Calu3 (cell line): Measurements from ENCODE around the gene ARHGEF11. TPM values are rescaled to one million over a fixed set of nuclear protein-coding genes. Genes with fewer than 3 reads are reported as not detected.
A peak's percentile ranks its signal among the peaks of the same experiment; 100 is the strongest.

Experiments used
- BruUV-seq: library from RNA; stranded (reverse); fragments of 400-500 nt; replicated peaks from 2 replicates; lab custom pipeline; 2021; lab: Mats Ljungman, UMichigan
- CTCF ChIA-PET: fragments of 300-600 bp; sonication (Branson Sonifier 250); formaldehyde crosslinking; loops from one replicate; lab custom pipeline; 2022; ENCODE audit warnings: antibody characterized with exemption; lab: Charles Lee
- DNase-seq: peaks from one replicate; pipeline ENCODE4 v3.0.0; 2022
- H3K27ac Mint-ChIP-seq: one replicate; pipeline ENCODE4 v1.8.0; 2022; ENCODE audit warnings: mixed read lengths; ENCODE audit not compliant: unreplicated experiment
- H3K27me3 Mint-ChIP-seq: one replicate; pipeline ENCODE4 v1.8.0; 2022; ENCODE audit warnings: mixed read lengths; ENCODE audit not compliant: unreplicated experiment
- H3K36me3 Mint-ChIP-seq: one replicate; pipeline ENCODE4 v1.8.0; 2022; ENCODE audit warnings: mild to moderate bottlenecking, moderate library complexity, mixed read lengths; ENCODE audit not compliant: insufficient read depth, unreplicated experiment
- H3K4me1 Mint-ChIP-seq: one replicate; pipeline ENCODE4 v1.8.0; 2022; ENCODE audit warnings: mild to moderate bottlenecking, low read depth, mixed read lengths; ENCODE audit not compliant: unreplicated experiment
- H3K4me3 Mint-ChIP-seq: one replicate; pipeline ENCODE4 v1.8.0; 2022; ENCODE audit warnings: mild to moderate bottlenecking, low read depth, moderate library complexity, mixed read lengths; ENCODE audit not compliant: unreplicated experiment
- H3K9me3 Mint-ChIP-seq: one replicate; pipeline ENCODE4 v1.8.0; 2022; ENCODE audit warnings: low read depth, mixed read lengths; ENCODE audit not compliant: unreplicated experiment
- intact Hi-C: fragments of 100-400 bp; cut with micrococcal nuclease; formaldehyde crosslinking; loops from one replicate; pipeline ENCODE4 v1.10.0; 2022; ENCODE audit not compliant: unreplicated experiment
- total RNA-seq: library from RNA; stranded (reverse); gene quantifications from 2 replicates; pipeline ENCODE4 v1.2.3, GENCODE V29; 2022
- TF ChIP-seq, protein P1 (sequence below): fragments of 200-600 bp; IDR thresholded peaks from one replicate; pipeline ENCODE4 v1.8.0; 2022; ENCODE audit warnings: antibody characterized with exemption; ENCODE audit not compliant: unreplicated experiment

Gene ARHGEF11
- total RNA-seq, 1 experiment from 2014 or later: 44.1 TPM

DNA sequence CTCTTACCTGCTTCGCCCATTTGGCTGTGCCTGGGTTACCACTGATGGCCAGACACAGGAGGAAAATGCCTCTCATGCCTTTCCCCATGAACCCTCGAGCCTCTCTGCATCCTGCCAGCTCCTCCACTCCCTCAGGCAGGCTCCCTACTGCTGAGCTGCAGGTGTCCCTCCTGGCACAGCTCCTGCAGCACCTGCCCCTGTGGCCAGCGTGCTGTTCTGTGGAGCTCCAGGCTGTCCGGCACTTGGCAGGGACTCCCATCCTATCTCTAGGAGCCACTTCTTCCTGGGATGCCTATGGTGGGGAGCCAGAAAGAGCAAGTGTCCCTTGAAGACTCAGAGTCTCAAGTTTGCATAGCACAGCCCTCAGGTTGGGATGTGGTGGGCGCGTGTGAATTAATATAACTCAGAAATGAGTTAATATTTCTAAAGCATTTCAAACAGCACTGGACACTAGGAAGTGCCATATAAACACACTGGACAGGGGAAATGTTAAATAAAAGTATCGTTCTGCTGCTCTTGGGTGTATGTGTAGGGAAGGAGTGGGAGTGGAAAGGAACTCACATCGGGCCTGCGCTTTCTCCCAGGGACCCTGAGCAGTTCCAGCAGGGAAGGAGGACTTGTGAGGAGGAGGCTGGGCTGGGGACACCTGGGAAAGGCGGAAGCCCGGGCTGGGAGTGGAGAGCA lies 122.4 kb downstream of the ARHGEF11 start:
- Mint-ChIP-seq H3K27ac (no peak overlapping the region), H3K36me3 (no peaks in the 10 kb centered on the region), H3K4me1 (peaks cover 7% of the 10 kb centered on the region), H3K27me3 (peaks cover 97% of the 10 kb centered on the region), H3K9me3 (no peaks in the 10 kb centered on the region), H3K4me3 (no peak overlapping the region)
- TF ChIP-seq, protein P1, sequence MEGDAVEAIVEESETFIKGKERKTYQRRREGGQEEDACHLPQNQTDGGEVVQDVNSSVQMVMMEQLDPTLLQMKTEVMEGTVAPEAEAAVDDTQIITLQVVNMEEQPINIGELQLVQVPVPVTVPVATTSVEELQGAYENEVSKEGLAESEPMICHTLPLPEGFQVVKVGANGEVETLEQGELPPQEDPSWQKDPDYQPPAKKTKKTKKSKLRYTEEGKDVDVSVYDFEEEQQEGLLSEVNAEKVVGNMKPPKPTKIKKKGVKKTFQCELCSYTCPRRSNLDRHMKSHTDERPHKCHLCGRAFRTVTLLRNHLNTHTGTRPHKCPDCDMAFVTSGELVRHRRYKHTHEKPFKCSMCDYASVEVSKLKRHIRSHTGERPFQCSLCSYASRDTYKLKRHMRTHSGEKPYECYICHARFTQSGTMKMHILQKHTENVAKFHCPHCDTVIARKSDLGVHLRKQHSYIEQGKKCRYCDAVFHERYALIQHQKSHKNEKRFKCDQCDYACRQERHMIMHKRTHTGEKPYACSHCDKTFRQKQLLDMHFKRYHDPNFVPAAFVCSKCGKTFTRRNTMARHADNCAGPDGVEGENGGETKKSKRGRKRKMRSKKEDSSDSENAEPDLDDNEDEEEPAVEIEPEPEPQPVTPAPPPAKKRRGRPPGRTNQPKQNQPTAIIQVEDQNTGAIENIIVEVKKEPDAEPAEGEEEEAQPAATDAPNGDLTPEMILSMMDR: no peak
- intact Hi-C loops: no loop called here
- no TSS peak for BruUV-seq
- no peak for DNase-seq
- CTCF ChIA-PET: interaction anchor here (0.8 kb wide), 1 partner anchor 33 kb away, joined by 3 read pairs; no protein-coding TSS in a partner anchor

DNA sequence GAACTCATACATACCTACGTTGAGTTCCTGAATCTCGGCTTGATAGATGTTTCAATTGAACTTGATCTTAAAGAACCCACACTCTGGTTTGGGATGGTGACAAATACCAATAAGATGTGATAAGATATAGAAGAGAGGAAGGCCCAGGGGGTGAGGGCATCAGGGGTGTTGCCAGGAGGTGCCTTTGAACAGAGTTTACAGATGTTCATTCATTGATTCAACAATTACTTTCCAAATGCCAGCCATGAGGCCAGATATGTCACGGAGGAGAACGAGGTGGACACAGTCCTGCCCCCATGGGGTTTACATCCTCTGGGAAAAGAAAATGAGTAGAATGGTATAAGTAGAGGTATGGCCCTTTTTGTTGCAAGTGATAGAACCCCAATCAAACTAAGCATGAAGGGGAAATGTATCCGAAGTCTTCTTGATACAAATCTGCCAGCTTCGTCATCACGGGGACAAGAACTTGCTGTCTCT lies 124.5 kb downstream of the ARHGEF11 start:
- H3K36me3 Mint-ChIP-seq: no peaks in the 10 kb centered on the region
- no TSS peak for BruUV-seq
- H3K27me3 Mint-ChIP-seq: peaks cover 78% of the 10 kb centered on the region
- TF ChIP-seq, protein P1: no peak
- H3K4me1 Mint-ChIP-seq: no peaks in the 10 kb centered on the region
- H3K27ac Mint-ChIP-seq: no peak overlapping the region
- CTCF ChIA-PET: interaction anchor here (0.7 kb wide), 2 partner anchors 293 to 437 kb away, joined by 3 read pairs; no protein-coding TSS in a partner anchor
- no peaks in the 10 kb centered on the region for H3K9me3 Mint-ChIP-seq
- intact Hi-C loops: no loop called here
- DNase-seq: no peak
- H3K4me3 Mint-ChIP-seq: no peak overlapping the region

DNA sequence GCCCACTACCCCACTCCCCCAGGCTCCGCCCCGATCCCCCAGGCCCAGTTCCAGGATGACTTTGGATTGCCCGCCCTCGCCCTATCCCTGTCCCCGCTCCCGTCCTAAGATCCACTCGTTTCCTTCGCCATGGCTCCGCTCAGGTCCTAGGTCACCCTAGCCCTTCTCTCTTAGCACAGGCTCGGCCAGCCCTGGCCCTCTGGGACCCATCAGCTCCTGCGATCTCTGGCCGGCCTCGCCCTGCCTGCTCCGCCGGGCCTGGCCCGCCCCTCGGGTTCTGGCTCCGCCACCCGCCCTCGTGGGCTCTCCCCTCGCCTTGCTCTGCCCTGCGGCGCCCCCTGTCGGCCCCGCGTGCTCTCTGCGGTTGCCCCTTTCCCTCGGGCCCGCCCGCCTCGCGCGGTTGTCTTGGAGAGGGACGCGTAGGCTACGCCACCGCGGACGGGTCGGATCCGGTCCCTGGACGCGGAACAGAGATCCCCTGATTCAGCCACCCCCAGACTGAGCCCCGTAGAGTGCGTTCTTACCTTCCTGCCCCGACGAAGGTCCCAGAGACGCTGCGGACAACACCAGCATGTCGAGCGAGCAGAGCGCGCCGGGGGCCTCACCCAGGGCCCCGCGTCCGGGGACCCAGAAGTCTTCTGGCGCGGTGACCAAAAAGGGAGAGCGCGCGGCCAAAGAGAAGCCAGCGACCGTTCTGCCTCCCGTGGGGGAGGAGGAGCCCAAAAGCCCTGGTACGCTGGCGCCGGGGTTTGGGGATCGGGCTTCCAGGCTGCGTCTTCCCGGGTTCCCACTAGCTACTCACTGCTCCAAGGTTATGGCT lies 125.1 kb downstream of the ARHGEF11 start, which contains the start of gene LRRC71:
TSS of gene LRRC71 (plus strand) at position 400 of the 820 bp plus-strand sequence. CDS start at position 572, 172 bp downstream.
- Mint-ChIP-seq H3K4me1 (no peaks in the 10 kb centered on the region), H3K36me3 (no peaks in the 10 kb centered on the region), H3K9me3 (no peaks in the 10 kb centered on the region), H3K4me3 (peak within 1 kb of the TSS; percentile 12), H3K27ac (no peak within 1 kb of the TSS), H3K27me3 (peaks cover 72% of the 10 kb centered on the region)
- TF ChIP-seq, protein P1: peak; percentile 87
- intact Hi-C loops: no loop called here
- BruUV-seq: no TSS peak
- CTCF ChIA-PET: no interaction called here
- DNase-seq: peak; percentile 80

DNA sequence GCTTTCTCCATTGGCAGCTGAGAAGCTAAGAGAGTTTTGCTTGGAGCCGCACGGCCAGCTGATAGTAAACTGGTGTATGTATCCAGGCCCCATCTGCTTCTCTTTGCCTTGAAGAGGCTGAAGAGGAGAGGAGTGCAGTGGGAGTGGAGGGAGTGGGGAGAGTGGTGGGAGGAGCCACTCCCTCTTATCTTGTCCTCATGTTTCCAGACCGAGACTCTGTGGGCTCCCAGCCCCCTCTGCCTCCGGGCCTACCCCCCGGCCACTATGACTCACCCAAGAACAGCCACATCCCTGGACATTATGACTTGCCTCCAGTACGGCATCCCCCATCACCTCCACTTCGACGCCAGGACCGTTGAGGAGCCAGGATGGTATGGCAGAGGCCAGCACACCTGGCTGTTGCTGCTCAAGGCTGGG lies 131.1 kb downstream of the ARHGEF11 start:
- Mint-ChIP-seq H3K4me1 (no peaks in the 10 kb centered on the region), H3K9me3 (no peaks in the 10 kb centered on the region), H3K4me3 (no peak overlapping the region), H3K27ac (no peak overlapping the region), H3K27me3 (peaks cover 14% of the 10 kb centered on the region), H3K36me3 (no peaks in the 10 kb centered on the region)
- TF ChIP-seq, protein P1: no peak
- no TSS peak for BruUV-seq
- intact Hi-C loops: no loop called here
- no peak for DNase-seq
- CTCF ChIA-PET: no interaction called here
